Osteocyte (in vitro differentiated cells): ENCODE data around the gene KRTAP4-4. TPM values are rescaled to one million over a fixed set of nuclear protein-coding genes. Genes with fewer than 3 reads are reported as not detected.

ENCODE experiments used
- DNase-seq: peaks from one replicate; pipeline ENCODE4 v3.0.0; 2021; ENCODE audit warnings: mixed read lengths; ENCODE audit not compliant: unreplicated experiment; ENCODE audit errors: extremely low spot score
- H3K27ac Mint-ChIP-seq: one replicate; pipeline ENCODE4 v1.8.0; 2021; ENCODE audit warnings: mild to moderate bottlenecking, mixed read lengths; ENCODE audit not compliant: unreplicated experiment
- H3K27me3 Mint-ChIP-seq: one replicate; pipeline ENCODE4 v1.8.0; 2021; ENCODE audit warnings: mixed read lengths; ENCODE audit not compliant: unreplicated experiment
- H3K36me3 Mint-ChIP-seq: one replicate; pipeline ENCODE4 v1.8.0; 2021; ENCODE audit warnings: mixed read lengths; ENCODE audit not compliant: unreplicated experiment
- H3K4me1 Mint-ChIP-seq: one replicate; pipeline ENCODE4 v1.8.0; 2021; ENCODE audit warnings: mixed read lengths; ENCODE audit not compliant: unreplicated experiment
- H3K4me3 Mint-ChIP-seq: one replicate; pipeline ENCODE4 v1.8.0; 2021; ENCODE audit warnings: mild to moderate bottlenecking, moderate library complexity, mixed read lengths; ENCODE audit not compliant: unreplicated experiment
- H3K9me3 Mint-ChIP-seq: one replicate; pipeline ENCODE4 v1.8.0; 2021; ENCODE audit warnings: mixed read lengths; ENCODE audit not compliant: unreplicated experiment
- total RNA-seq: library from RNA; stranded (reverse); gene quantifications from 2 replicates; pipeline ENCODE4 v1.2.1, GENCODE V29; 2021
- TF ChIP-seq, protein P1 (sequence below): fragments of 200-600 bp; sonication (generic); IDR thresholded peaks from 2 replicates; pipeline ENCODE4 v1.5.0; 2021; ENCODE audit warnings: antibody characterized with exemption, mild to moderate bottlenecking, moderate library complexity

Gene KRTAP4-4
- total RNA-seq, 1 donor from 2014 or later, result not detected

DNA sequence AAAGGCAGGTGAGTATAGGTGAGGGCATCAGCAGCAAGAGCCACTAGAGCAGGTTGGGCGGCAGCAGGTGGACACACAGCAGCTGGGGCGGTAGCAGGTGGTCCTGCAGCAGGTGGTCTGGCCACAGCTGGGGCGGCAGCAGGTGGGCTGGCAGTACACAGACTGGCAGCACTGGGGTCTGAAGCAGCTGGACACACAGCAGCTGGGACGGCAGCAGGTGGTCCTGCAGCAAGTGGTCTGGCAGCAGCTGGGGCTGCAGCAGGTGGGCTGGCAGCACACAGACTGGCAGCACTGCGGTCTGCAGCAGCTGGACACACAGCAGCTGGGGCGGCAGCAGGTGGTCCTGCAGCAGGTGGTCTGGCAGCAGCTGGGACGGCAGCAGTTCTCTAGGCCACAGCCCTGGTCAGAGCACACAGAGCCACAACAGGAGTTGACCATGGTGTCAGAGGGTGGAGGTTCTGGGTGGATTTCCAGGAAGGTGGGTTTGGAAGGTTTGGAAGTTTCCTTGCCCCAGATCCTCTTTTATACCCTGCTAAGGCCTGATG is 17.3 kb upstream of the KRTAP4-4 start, which contains the start of gene KRTAP4-2:
TSS of gene KRTAP4-2 (minus strand) at position 495 of the 545 bp plus-strand sequence. CDS start at position 438, 57 bp downstream.
- H3K4me3 Mint-ChIP-seq, result no peak within 1 kb of the TSS
- no peak for DNase-seq
- no peak within 1 kb of the TSS for H3K27ac Mint-ChIP-seq
- TF ChIP-seq, protein P1, sequence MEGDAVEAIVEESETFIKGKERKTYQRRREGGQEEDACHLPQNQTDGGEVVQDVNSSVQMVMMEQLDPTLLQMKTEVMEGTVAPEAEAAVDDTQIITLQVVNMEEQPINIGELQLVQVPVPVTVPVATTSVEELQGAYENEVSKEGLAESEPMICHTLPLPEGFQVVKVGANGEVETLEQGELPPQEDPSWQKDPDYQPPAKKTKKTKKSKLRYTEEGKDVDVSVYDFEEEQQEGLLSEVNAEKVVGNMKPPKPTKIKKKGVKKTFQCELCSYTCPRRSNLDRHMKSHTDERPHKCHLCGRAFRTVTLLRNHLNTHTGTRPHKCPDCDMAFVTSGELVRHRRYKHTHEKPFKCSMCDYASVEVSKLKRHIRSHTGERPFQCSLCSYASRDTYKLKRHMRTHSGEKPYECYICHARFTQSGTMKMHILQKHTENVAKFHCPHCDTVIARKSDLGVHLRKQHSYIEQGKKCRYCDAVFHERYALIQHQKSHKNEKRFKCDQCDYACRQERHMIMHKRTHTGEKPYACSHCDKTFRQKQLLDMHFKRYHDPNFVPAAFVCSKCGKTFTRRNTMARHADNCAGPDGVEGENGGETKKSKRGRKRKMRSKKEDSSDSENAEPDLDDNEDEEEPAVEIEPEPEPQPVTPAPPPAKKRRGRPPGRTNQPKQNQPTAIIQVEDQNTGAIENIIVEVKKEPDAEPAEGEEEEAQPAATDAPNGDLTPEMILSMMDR, result no peak
- no peaks in the 10 kb centered on the region for H3K4me1 Mint-ChIP-seq
- H3K27me3 Mint-ChIP-seq, result no peaks in the 10 kb centered on the region
- H3K9me3 Mint-ChIP-seq, result no peaks in the 10 kb centered on the region
- no peaks in the 10 kb centered on the region for H3K36me3 Mint-ChIP-seq

GRCh38 chr17:41176744-41177387 is 16.3 kb upstream of the KRTAP4-4 start:
- H3K36me3 Mint-ChIP-seq, result no peaks in the 10 kb centered on the region
- TF ChIP-seq, protein P1, result no peak
- H3K4me1 Mint-ChIP-seq, result no peaks in the 10 kb centered on the region
- no peak for DNase-seq
- H3K27me3 Mint-ChIP-seq, result no peaks in the 10 kb centered on the region
- no peak overlapping the region for H3K4me3 Mint-ChIP-seq
- no peak overlapping the region for H3K27ac Mint-ChIP-seq
- H3K9me3 Mint-ChIP-seq, result no peaks in the 10 kb centered on the region

DNA sequence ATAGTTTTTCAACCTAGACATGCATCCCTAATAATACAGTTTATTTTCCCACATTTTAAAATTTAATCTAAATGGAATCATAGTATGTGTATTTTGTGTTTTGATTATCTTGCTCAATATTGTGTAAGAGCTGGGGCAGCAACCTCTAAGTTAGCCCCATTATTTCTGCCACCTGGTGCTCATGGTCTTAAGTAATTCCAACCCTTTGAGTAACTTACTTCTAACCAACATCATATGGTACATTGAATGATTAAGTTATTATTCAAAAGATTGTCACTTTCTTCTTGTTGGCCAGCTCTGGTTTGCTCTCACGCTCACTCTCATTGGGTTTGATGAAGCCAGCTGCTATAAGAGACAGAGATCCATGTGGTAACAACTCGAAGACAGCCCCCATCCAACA is 11.3 kb upstream of the KRTAP4-4 start:
- DNase-seq, result no peak
- H3K9me3 Mint-ChIP-seq, result no peaks in the 10 kb centered on the region
- no peaks in the 10 kb centered on the region for H3K4me1 Mint-ChIP-seq
- H3K36me3 Mint-ChIP-seq, result no peaks in the 10 kb centered on the region
- TF ChIP-seq, protein P1, result no peak
- no peak overlapping the region for H3K27ac Mint-ChIP-seq
- H3K27me3 Mint-ChIP-seq, result no peaks in the 10 kb centered on the region
- no peak overlapping the region for H3K4me3 Mint-ChIP-seq

DNA sequence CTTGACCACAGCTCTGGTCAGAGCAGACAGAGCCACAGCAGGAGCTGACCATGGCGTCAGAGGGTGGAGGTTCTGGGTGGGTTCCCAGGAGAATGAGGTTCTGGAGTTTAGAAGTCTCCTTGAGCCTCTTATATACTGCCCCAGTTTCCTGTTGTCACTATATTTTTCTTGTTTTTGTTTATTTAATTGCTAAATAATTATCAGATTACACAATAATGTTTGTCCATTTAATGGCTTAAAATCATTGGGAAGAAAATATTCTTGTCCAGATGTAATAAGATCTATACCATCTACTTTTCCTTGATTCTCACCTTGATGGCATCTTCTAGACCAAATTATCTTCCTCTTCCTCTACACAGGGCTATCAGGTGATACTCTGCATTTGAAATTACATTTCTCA is 7.6 kb upstream of the KRTAP4-4 start, which contains the start of gene KRTAP4-3:
TSS of gene KRTAP4-3 (minus strand) at position 101 of the 400 bp plus-strand sequence. CDS start at position 52, 49 bp downstream.
- Mint-ChIP-seq H3K27ac (no peak within 1 kb of the TSS), H3K36me3 (no peaks in the 10 kb centered on the region), H3K27me3 (no peaks in the 10 kb centered on the region), H3K9me3 (no peaks in the 10 kb centered on the region), H3K4me1 (no peaks in the 10 kb centered on the region), H3K4me3 (no peak within 1 kb of the TSS)
- DNase-seq, result no peak
- TF ChIP-seq, protein P1, result no peak

DNA sequence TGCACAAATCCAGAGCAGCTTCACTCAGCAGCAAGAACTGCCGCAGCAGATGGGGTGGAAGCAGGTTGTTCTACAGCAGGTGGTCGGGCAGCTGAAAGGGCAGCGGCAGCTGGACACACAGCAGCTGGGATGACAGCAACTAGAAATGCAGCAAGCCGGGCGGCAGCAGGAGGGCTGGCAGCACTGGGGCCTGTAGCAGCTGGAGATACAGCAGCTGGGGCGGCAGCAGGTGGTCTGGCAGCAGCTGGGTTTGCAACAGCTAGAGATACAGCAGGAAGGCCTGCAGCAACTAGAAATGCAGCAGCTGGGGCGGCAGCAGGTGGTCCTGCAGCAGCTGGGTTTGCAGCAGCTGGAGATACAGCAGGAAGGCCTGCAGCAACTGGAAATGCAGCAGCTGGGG is 7.0 kb upstream of the KRTAP4-4 start:
- Mint-ChIP-seq H3K4me3 (no peak overlapping the region), H3K4me1 (no peaks in the 10 kb centered on the region), H3K27me3 (no peaks in the 10 kb centered on the region), H3K9me3 (no peaks in the 10 kb centered on the region), H3K36me3 (no peaks in the 10 kb centered on the region), H3K27ac (no peak overlapping the region)
- TF ChIP-seq, protein P1, result no peak
- no peak for DNase-seq
